Amniotic epithelial cell (primary cell): ENCODE results near the gene CCAR1.
"Not testable (repeated sequence)": the region's sequence is repeated elsewhere in the genome, so short reads cannot be mapped to it uniquely, and the experiment has no call there.

Experiments
- DNase-seq: peaks from one replicate; pipeline ENCODE4 v3.0.0-alpha.2; 2010; ENCODE audit warnings: low read depth

CCAR1 gene

GRCh38 chr10:68759967-68760366 lies 38.9 kb downstream of the CCAR1 start:
- no peak for DNase-seq

GRCh38 chr10:68767407-68767806 lies 46.4 kb downstream of the CCAR1 start:
- DNase-seq, result not testable (repeated sequence)

GRCh38 chr10:68781613-68782574 lies 60.9 kb downstream of the CCAR1 start:
- DNase-seq, result no peak

GRCh38 chr10:68784476-68784875 lies 63.4 kb downstream of the CCAR1 start:
- DNase-seq, result peak; percentile 59

GRCh38 chr10:68787813-68788212 lies 66.8 kb downstream of the CCAR1 start:
- no peak for DNase-seq

- no peak for DNase-seq
These were observed 69.4 kb downstream of the CCAR1 start for GRCh38 chr10:68790476-68790875.

- peak; percentile 11 for DNase-seq
These were observed 71.1 kb downstream of the CCAR1 start for GRCh38 chr10:68792115-68792514.

- DNase-seq, result no peak
These were observed 75.0 kb downstream of the CCAR1 start for GRCh38 chr10:68795886-68796532.

GRCh38 chr10:68796605-68797004 lies 75.6 kb downstream of the CCAR1 start:
- DNase-seq, result peak; percentile 60

GRCh38 chr10:68800211-68800610 lies 79.2 kb downstream of the CCAR1 start:
- no peak for DNase-seq

- DNase-seq, result no peak
These were observed 83.7 kb downstream of the CCAR1 start for GRCh38 chr10:68804692-68805091.

GRCh38 chr10:68810830-68811229 lies 89.8 kb downstream of the CCAR1 start:
- not testable (repeated sequence) for DNase-seq

GRCh38 chr10:68811314-68812009 lies 90.4 kb downstream of the CCAR1 start:
- peak; percentile 52 for DNase-seq

- DNase-seq, result no peak
These were observed 91.4 kb downstream of the CCAR1 start for GRCh38 chr10:68812420-68812819.

- no peak for DNase-seq
These were observed 92.5 kb downstream of the CCAR1 start for GRCh38 chr10:68813559-68813958.

GRCh38 chr10:68816796-68817412 lies 95.9 kb downstream of the CCAR1 start:
- DNase-seq, result no peak

- DNase-seq, result not testable (repeated sequence)
These were observed 99.3 kb downstream of the CCAR1 start for GRCh38 chr10:68820359-68820758.

- not testable (repeated sequence) for DNase-seq
These were observed 101.6 kb downstream of the CCAR1 start for GRCh38 chr10:68822626-68823025.

GRCh38 chr10:68826764-68827591 lies 105.9 kb downstream of the CCAR1 start, which contains the start of gene STOX1:
Gene STOX1, plus strand, starts transcription at chr10:68827531. Its CDS starts 93 bp downstream, at chr10:68827624.
- DNase-seq, result peak; percentile 57

- DNase-seq, result not testable (repeated sequence)
These were observed 106.5 kb downstream of the CCAR1 start for GRCh38 chr10:68827592-68827959.

GRCh38 chr10:68828083-68828601 lies 107.1 kb downstream of the CCAR1 start:
- not testable (repeated sequence) for DNase-seq
